HG03135 (cell line): ENCODE results near the gene SMPD3.

Experiments used
- ATAC-seq: cut with Tn5 transposase; IDR thresholded peaks from one replicate; pipeline ENCODE4 v1.9.1; 2021; ENCODE audit warnings: mild to moderate bottlenecking, moderate library complexity; ENCODE audit not compliant: unreplicated experiment

The SMPD3 gene

DNA sequence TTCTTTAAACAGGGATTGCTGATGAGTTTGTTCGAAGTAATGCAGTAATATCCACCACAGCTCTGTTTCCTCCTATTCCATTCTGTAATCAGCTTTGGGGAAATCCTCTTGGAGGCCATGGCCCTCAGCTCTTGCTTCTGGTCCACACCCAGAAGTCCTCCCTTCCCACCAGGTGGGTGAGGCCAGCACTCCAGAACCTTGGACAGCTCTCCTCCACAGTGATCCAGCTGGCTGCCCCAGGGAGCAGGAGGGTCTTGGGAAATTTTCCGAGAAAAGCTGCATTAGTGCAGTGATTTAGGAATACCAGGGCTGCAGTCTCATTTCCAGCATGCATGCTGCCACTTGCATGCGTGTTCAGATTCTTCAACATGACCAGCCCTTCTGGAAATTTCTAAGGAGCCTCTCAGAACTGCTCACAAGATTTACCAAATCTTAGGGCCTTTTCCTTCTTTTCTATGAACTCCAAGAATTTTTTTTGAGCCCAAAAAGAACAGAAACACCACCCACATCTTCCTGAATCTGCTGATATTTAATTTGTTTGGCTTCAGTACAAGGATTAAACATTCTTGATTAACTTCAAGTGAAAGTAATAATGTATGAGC is 4.2 kb downstream of the SMPD3 start:
- no peak for ATAC-seq

DNA sequence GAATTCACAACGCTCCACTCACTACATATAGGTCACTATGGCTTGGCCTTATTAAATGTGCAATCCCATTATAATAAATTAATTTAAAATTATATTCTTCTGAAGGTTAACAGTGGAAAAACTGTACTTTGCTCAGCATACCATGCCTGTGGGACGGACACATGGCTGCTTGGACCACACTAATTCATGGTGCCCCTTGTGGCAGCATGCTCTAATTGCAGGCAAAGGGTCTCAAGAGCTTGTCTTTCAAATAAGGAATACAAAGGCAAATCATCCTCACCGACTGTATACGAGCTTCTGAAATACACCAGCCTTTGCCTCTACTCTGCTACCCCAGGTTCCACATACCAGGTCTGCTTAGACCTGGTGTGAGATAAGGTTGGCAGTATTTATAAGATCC is 11.7 kb downstream of the SMPD3 start:
- ATAC-seq: no peak

GRCh38 chr16:68434624-68435210 is 13.6 kb downstream of the SMPD3 start:
- no peak for ATAC-seq

DNA sequence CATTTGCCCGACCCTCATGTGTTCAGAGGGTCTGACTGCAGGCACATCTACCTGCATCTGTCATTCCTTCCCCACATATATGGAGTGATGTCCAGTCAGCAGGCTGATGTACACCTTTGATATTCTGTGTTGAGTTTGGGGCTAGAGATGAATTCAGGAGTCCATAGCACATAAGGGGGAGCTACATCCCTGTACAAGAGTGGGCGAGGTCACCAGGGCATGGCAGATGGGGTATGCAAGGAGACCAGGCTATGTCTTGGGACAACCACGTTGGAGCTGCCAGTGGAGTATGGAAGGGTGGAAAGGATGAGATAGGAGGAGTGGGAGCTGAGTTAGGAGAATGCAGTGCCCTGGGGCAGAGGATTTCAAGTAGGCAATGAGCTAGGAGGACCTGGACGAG is 15.0 kb downstream of the SMPD3 start:
- no peak for ATAC-seq

DNA sequence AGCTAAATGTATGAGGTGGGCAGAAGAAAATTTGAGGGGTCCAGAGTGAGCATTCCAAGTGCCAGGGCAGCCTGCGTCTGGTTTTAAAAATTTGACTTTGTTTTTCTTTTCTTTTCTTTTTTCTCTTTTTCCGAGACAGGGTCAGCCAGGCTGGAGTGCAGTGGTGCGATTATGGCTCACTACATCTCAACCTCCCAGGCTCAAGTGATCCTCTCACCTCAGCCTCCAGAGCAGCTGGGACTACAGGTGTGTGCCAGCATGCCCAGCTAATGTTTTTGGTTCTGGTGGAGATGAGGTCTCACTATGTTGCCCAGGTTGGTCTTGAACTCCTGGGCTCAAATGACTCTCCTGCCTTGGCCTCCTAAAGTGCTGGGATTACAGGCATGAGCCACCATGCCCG is 15.6 kb downstream of the SMPD3 start:
- no peak for ATAC-seq

DNA sequence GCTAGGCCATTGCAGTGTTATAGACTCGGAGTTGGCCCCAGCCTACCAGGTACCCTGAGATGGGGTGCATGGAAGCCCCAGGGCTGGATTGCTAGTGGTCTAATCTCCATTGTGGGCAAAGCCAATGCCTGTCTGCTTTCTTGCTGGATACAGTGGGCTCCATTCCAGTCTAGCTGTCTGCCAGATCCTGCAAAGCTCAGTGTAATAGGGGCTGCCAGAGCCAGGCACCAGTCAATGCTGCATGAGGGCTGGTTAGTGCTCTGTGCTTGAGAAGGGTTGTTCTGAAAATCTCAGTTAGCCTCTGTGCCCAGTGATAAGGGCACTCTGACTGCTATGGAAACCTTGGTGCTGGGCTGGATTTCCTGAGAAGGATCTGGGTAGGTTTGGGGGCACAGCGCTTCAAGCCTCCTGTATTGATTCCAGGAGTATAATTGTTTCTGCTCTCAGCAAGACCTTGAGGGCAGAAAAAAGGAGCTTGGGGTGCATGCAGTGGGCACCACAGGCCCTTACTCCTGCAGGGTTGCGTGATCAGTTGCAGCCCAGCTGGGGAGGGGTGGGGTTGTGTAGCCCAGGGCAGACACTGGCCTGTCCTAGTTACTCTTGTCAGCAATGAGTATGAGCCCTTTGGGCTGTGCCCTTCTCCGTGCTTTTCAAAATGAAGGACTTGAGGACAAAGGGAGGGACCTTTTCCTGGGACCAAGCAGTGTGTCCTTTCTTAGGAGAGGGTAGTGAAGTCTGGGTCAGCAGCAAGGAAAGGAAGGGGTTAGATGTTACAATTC is 19.0 kb downstream of the SMPD3 start:
- no peak for ATAC-seq

DNA sequence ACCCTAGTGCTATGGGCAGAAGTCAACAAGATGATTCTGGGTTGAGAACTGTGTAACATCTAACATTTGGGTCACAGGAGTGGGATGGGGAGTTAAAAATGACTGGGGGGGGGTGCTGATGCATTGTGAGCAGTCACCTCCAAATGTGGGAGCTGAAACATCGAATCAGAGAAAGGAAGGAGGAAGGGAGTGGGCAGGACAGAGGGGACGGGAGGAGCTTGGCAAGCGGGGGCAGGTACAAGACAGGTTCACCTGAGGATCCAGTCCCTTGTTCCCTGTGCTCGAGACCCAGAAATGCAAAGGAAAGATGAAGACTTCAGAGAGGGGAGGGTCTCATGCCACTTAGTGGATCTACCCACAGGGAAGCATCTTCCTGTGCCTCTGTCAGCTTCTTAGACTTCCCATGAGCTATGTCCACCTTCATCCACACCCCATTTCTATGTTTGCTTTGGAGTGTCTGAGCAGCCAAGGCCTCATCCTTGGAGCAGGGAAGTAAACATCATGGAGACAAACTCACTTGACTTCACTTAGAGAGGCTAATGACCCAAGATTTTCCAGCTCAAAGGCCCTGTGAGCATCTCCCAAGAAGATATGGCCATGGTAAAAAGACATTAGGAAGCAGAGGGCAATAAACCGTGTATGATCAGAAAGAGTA is 20.5 kb downstream of the SMPD3 start:
- ATAC-seq: no peak

GRCh38 chr16:68426347-68426652 is 22.0 kb downstream of the SMPD3 start:
- ATAC-seq: no peak

- no peak for ATAC-seq
These were observed 22.6 kb downstream of the SMPD3 start for GRCh38 chr16:68425498-68426346.

- no peak for ATAC-seq
These were observed 24.5 kb downstream of the SMPD3 start for GRCh38 chr16:68423771-68424170.

GRCh38 chr16:68422396-68422960 is 25.8 kb downstream of the SMPD3 start:
- ATAC-seq: no peak

DNA sequence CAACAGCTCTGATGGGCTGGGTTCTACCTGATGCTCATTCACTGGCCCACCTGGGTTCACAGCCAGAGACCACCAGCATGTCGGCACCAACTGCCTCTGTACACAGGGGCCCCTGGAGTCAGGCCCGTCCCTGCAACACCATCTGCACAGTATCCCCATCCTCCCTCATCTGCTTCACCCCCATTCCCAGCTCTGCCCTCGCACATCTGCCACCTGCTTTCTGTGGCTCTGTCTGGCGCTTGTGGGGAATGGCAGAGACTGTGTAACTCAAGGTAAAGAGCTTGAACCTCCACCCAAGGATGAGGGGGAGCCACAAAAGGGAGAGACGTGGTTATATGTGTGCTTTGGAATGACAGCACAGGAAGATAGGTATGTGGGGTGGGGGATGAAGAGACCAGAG is 27.2 kb downstream of the SMPD3 start:
- ATAC-seq: no peak

DNA sequence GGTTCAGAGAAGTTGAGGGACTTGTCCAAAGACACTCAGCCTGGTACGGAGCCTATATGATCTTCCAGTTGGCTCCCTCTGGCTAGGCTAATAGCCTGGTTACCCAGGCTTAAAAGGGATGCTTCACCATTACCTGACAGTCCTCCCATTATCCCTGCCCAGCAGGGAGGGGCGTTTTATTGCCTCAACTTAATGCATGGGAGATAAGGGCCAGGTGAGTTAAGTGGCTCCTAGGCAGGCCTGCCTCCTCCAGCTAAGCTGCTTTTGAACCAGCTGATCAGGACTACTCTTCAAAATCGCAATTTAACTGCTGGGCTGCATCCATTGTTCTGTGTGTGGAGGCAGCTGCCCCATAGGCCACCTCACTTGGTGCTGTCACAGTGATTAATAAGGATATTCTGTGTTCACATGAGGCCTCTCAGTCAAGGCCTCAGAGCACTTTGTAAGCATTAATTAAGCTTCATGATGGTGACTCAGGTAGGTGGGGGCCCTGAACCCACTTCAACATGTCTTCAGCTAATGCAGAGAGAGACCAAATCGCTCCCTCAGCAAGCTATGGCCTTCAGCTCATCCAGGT is 27.9 kb downstream of the SMPD3 start:
- no peak for ATAC-seq

GRCh38 chr16:68417711-68418301 is 30.5 kb downstream of the SMPD3 start:
- ATAC-seq: peak; percentile 65

- ATAC-seq: no peak
These were observed 32.0 kb downstream of the SMPD3 start for GRCh38 chr16:68416057-68417046.

GRCh38 chr16:68414581-68414980 is 33.7 kb downstream of the SMPD3 start:
- ATAC-seq: no peak

DNA sequence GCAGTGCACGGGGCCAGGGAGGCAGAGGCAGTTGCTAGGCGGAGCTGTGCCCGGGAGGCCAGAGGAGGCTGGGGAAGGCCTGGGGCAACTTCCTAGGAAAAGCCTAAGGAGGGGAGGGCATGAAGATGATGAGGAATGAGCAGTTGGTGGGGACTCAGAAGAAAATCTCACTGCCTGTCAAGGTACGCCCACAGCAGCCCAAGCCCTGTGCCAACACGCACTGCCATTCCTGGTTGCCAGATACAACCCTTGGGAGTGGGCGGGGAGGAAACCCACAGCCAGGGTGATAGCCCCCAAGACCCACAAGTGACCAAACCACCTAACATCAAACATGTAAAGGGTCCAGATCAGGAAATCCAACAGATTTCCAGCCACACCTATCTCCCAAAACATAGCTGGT is 36.2 kb downstream of the SMPD3 start:
- ATAC-seq: no peak

DNA sequence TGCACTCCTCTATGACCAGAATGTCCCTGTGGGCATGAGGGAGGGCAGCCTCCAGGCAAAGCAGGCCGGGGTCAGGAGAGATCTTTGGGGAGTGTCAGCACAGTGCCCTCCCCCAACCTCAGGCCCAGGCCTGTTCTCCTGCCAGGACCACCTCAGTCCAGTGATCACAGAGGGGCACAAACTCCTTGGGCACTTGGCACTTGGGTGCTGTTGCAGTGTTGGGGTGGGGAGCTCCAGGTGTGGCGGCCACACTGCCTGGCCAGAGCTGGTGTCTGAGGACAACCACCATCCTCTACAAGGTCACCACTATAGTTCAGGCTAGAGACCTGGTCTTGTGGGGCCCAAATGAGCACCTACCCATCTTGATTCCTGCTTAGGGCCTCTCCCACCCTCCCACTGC is 37.2 kb downstream of the SMPD3 start:
- ATAC-seq: no peak

DNA sequence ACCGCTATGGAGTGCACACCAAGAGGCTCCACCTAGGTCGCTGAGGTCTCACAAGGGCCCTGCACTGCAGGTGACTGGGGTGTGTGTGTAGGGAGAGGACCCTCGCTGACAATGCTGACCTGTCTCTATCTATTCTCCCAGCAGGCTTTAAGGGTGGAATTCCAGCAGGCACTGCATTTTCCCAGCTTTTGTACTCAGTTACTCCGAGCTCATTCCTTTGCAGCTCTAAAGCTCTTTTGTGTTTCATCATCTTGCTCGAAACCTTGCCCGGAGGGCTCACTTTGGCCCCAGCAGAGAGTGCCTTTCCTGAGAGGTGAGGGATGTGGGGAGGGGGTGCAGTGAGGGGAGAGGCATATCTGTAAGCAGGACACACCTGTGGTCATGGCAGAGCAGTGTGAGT is 39.3 kb downstream of the SMPD3 start:
- ATAC-seq: no peak
